ENCODE data around the gene B4GALT4.

DNA sequence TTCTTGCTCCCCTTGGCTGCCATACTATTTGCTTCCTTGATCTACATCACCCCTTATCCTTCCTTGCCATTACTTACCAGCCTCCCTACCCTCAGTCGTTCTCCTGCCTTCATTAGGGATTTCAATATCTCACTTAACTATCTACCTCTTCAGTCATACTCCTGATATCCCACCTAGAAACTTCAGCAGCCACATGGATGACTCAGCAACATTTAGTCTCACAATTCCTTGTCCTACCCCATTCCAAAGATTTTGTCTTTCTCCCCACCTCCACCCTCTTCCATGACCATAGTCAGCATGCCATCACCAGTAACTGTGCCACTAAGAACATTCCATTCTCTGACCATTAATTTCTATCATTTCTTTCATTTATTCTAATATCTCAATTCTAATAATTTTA, 48.9 kb downstream of the B4GALT4 start:
- TF ChIP-seq, protein P1, sequence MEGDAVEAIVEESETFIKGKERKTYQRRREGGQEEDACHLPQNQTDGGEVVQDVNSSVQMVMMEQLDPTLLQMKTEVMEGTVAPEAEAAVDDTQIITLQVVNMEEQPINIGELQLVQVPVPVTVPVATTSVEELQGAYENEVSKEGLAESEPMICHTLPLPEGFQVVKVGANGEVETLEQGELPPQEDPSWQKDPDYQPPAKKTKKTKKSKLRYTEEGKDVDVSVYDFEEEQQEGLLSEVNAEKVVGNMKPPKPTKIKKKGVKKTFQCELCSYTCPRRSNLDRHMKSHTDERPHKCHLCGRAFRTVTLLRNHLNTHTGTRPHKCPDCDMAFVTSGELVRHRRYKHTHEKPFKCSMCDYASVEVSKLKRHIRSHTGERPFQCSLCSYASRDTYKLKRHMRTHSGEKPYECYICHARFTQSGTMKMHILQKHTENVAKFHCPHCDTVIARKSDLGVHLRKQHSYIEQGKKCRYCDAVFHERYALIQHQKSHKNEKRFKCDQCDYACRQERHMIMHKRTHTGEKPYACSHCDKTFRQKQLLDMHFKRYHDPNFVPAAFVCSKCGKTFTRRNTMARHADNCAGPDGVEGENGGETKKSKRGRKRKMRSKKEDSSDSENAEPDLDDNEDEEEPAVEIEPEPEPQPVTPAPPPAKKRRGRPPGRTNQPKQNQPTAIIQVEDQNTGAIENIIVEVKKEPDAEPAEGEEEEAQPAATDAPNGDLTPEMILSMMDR (IDR thresholded peaks at IDR 0.05) = no peak
- TF ChIP-seq POLR2A (IDR thresholded peaks at IDR 0.05) = no peak
- TF ChIP-seq EP300 (IDR thresholded peaks at IDR 0.05) = no peak
